NCI-H187 (cell line): Measurements from ENCODE around the gene TRPM1.

ENCODE experiments used
- DNase-seq, 2 experiments: peaks; one replicate each; lab custom pipeline; 2025; lab: John Stamatoyannopoulos, UW

Gene TRPM1

GRCh38 chr15:31101262-31102038, at the start of gene TRPM1:
TRPM1 (minus strand) TSS chr15:31101725; CDS start chr15:31081355, 20,370 bp downstream.
- DNase-seq, result no peak

- no peak for DNase-seq
Observed at GRCh38 chr15:31150732-31151231, 49.3 kb upstream of the TRPM1 start.

- no peak for DNase-seq
Observed at GRCh38 chr15:31149987-31150386, 48.5 kb upstream of the TRPM1 start.

- no peak for DNase-seq
Observed at GRCh38 chr15:31149088-31149505, 47.6 kb upstream of the TRPM1 start.

GRCh38 chr15:31148297-31149087, 47.0 kb upstream of the TRPM1 start:
- no peak for DNase-seq

GRCh38 chr15:31147944-31148296, 46.4 kb upstream of the TRPM1 start:
- DNase-seq, result no peak

GRCh38 chr15:31147456-31147855, 45.9 kb upstream of the TRPM1 start:
- DNase-seq, result no peak

- DNase-seq, result no peak
Observed at GRCh38 chr15:31145271-31145911, 43.9 kb upstream of the TRPM1 start.

- DNase-seq, result no peak
Observed at GRCh38 chr15:31141792-31142191, 40.3 kb upstream of the TRPM1 start.

- no peak for DNase-seq
Observed at GRCh38 chr15:31136607-31137328, 35.2 kb upstream of the TRPM1 start.

- no peak for DNase-seq
Observed at GRCh38 chr15:31136016-31136415, 34.5 kb upstream of the TRPM1 start.

- no peak for DNase-seq
Observed at GRCh38 chr15:31135523-31135922, 34.0 kb upstream of the TRPM1 start.

GRCh38 chr15:31133890-31134289, 32.4 kb upstream of the TRPM1 start:
- DNase-seq, result no peak

GRCh38 chr15:31131853-31132375, 30.4 kb upstream of the TRPM1 start:
- no peak for DNase-seq

- no peak for DNase-seq
Observed at GRCh38 chr15:31130576-31131237, 29.2 kb upstream of the TRPM1 start.

GRCh38 chr15:31129769-31130303, 28.3 kb upstream of the TRPM1 start:
- no peak for DNase-seq

- peak; percentile 30 to 36 for DNase-seq
Observed at GRCh38 chr15:31128919-31129768, 27.6 kb upstream of the TRPM1 start.

- DNase-seq, result no peak
Observed at GRCh38 chr15:31128477-31128876, 27.0 kb upstream of the TRPM1 start.

GRCh38 chr15:31127596-31128261, 26.2 kb upstream of the TRPM1 start:
- no peak for DNase-seq
